ENCODE data around the gene ERCC2.

GRCh38 chr19:45347570-45348366 lies 22.6 kb downstream of the ERCC2 start:
- TF ChIP-seq EZH2phosphoT487 (conservative IDR thresholded peaks at IDR 0.05; ENCODE audit: low read length) (no peak), CTCF (IDR thresholded peaks at IDR 0.05; ENCODE audit: insufficient read depth, low read length, poor library complexity, severe bottlenecking) (no peak)
